Glomerular endothelial cell (primary cell): ENCODE measurements around the gene LTBP1. TPM values are rescaled to one million over a fixed set of nuclear protein-coding genes. Genes with fewer than 3 reads are reported as not detected.
"Not testable (repeated sequence)": the region's sequence is repeated elsewhere in the genome, so short reads cannot be mapped to it uniquely, and the experiment has no call there.

Experiments
- DNase-seq: peaks from one replicate; pipeline ENCODE4 v3.0.0-alpha.2; 2011; ENCODE audit warnings: low read depth, low spot score; ENCODE audit errors: extremely low read depth
- total RNA-seq: library from RNA; depleted of rRNA; stranded (reverse); fragments of >200 nt; gene quantifications from 2 replicates; pipeline ENCODE4 v1.2.3, GENCODE V29; 2015

Gene LTBP1, protein sequence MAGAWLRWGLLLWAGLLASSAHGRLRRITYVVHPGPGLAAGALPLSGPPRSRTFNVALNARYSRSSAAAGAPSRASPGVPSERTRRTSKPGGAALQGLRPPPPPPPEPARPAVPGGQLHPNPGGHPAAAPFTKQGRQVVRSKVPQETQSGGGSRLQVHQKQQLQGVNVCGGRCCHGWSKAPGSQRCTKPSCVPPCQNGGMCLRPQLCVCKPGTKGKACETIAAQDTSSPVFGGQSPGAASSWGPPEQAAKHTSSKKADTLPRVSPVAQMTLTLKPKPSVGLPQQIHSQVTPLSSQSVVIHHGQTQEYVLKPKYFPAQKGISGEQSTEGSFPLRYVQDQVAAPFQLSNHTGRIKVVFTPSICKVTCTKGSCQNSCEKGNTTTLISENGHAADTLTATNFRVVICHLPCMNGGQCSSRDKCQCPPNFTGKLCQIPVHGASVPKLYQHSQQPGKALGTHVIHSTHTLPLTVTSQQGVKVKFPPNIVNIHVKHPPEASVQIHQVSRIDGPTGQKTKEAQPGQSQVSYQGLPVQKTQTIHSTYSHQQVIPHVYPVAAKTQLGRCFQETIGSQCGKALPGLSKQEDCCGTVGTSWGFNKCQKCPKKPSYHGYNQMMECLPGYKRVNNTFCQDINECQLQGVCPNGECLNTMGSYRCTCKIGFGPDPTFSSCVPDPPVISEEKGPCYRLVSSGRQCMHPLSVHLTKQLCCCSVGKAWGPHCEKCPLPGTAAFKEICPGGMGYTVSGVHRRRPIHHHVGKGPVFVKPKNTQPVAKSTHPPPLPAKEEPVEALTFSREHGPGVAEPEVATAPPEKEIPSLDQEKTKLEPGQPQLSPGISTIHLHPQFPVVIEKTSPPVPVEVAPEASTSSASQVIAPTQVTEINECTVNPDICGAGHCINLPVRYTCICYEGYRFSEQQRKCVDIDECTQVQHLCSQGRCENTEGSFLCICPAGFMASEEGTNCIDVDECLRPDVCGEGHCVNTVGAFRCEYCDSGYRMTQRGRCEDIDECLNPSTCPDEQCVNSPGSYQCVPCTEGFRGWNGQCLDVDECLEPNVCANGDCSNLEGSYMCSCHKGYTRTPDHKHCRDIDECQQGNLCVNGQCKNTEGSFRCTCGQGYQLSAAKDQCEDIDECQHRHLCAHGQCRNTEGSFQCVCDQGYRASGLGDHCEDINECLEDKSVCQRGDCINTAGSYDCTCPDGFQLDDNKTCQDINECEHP (N-terminal part only)
- 63.4 and 79.6 TPM in 2 replicates for total RNA-seq

DNA sequence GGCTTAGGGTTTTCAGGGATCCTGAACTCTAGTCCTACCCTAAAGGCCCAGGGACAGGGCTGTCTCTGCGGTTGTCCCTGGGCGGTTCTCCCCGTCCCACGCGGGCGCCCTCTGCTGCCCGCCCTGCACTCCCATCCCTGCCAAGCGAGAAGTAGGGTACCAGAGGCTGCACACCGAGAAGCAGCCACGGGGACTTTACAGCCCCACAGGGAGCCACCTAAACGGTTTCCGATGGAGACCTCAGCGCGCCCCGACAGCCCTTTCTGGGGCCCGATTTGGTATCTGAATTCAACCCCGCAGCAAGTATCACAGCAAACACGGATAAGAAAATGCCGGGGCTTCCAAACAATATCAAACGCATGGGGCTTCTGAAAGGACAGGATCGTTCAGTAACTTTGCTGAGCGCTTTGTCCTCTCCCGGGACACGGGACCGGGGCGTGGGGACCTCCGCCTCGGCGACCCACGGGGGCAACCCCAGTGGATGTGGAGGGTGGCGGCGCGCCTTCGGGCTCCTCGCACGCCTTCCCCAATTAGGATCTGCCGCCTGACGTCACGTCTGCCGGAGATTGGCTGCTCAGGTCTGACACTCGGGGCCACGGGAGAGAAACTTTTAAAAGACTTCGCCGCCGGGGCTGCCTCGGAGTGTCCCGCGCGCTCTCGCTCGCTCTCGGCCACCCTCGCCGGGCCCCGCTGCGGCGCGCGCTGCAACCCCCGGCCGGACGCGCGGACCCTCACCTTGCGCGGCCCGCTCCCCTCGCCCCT is at the start of gene LTBP1:
TSS of gene LTBP1 (plus strand) at position 640 of the 762 bp plus-strand sequence. CDS start 372 bp downstream, outside the sequence.
- DNase-seq = no peak

DNA sequence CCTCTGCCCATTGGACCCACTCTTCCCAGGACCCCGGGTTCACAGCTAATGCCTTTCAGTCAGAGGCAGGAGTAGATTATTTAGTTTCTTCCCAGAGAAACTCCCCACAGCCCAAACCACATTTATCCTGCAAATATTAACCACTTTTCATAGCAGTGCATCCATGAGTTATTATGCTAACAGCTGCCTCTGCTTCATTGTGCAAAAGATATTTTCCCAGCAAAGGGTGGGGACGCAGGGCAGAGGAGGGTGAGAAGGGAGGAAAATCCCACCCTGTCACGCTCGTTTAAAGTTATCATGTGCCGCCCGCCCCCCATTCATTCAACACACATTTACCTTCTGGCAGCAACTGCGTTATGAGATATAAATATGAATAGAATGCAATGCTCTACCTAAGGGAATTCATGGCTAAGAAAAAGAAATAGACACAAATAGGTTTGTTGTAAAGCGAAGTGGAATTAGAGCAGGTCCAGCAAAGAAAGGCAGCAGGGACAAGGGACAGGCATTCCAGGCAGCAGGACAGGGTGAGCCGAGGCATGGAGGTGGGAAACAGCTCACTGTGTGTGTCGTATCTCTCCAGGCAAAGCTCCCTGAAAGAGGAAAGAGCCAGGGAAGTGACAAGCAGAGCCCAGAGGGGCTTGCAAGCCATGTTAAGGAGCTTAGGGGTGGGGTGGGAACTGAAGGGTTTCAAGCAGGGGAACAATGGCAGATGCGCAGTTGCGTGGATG is 46.3 kb upstream of the LTBP1 start:
- DNase-seq = no peak

DNA sequence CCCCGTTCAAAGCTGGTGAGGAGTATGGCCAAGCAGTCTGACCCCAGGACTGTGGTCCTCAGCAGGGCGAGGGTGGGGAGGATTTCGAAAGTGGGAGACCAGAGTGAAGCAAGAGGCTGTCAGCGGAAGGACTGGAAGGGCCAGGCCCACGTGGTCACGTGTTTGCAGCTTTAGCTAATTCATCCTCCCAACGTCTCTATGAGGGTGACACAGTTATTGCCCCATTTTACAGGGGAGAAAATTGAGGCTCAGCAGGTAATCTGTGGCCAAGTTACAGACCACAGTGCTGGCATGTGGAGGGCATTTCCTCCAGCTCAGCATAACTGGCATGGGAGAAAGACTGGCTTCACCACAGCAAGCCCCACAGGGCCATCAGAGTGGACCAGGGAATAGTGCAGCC is 45.4 kb upstream of the LTBP1 start:
- DNase-seq = no peak

DNA sequence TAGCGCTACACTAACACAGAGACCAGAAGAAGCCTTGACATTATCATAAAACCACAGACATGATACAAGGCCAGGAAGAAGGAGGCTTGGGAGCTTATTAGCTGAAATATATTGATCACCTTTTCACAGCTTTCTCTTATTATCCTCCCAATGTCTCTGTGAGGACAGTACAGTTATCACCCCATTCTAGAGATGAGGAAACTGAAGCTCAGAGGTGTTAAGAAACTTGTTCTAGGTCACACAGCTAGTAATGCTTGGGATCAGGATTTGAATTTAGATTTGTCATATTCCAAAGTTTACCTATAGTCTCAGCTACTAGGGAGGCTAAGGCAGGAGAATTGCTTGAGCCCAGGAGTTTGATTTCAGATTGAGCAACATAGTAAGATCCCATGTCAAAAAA is 44.6 kb upstream of the LTBP1 start:
- DNase-seq = no peak

DNA sequence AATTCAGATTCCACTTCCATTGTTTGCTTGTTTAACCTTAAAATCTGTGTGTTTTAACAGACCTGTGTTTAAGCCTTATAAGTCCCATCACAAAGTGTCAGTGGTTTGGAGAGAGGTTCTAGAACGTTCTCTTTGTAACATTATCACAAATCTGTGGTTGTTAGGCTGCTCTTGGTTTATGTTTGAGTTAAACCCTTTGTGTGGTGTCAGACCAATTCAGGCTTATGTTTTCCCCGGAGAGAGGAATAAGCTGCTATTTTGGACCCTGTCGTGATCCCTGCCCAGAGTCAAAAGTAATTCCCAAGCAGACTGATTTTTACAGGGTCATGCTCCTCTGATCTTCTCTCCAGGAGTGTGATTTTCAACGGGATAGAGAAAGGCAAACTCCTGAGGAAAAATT is 43.8 kb upstream of the LTBP1 start:
- no peak for DNase-seq

DNA sequence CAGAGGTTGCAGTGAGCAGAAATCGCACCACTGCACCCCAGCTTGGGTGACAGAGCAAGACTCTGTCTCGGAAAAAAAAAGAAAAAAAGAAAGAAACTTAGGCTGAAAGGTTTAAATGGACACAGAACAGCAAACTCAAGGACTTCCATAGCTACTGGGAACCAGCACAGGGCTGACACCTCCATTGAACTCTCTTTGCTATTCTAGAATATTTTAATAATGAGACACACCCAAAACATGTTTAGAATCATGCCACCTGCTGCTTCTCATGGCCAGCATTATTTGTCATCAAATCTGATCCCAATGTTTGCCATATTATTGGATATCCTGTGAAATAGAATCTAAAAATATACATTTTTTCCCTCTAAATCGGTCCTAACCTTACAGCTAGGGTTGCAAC is 42.7 kb upstream of the LTBP1 start:
- DNase-seq = no peak

DNA sequence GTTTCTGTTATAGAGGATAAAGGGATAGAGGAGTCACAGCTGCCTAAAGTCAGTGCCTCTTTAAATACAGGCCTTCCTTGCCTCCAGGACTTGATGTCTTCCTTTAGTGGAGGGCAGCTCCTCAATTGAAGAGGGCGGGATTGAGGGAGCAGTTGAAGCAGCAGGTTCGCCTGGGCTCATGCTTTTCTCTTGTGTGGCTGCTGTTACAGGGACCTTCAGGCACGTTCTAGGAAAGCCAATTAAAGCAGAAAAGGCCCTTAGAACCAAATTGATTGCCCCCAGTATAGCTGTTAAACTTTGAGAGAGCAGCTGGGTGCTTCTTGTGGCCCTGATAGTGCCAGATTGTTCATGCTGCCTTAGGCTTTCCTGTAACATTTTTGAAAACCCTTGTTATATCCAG is 42.0 kb upstream of the LTBP1 start:
- DNase-seq = no peak

DNA sequence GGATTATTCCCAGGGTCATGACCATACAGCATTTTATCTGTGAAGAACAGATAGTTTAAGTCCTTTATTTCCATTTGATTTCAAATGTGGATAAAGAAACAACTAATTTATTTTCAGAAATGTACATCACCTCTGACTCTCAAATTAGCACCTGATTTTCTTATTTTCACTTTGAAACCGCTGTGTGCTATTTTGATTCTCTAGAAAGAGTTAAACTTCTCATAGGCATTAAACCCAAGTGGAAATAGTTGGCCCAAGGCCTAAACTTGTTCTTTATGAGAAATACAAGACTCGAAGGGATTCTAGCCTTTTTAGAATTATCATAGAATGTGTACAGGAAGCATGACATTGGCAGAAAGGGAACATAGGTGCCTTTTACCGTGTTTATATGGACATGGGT is 41.5 kb upstream of the LTBP1 start:
- no peak for DNase-seq

DNA sequence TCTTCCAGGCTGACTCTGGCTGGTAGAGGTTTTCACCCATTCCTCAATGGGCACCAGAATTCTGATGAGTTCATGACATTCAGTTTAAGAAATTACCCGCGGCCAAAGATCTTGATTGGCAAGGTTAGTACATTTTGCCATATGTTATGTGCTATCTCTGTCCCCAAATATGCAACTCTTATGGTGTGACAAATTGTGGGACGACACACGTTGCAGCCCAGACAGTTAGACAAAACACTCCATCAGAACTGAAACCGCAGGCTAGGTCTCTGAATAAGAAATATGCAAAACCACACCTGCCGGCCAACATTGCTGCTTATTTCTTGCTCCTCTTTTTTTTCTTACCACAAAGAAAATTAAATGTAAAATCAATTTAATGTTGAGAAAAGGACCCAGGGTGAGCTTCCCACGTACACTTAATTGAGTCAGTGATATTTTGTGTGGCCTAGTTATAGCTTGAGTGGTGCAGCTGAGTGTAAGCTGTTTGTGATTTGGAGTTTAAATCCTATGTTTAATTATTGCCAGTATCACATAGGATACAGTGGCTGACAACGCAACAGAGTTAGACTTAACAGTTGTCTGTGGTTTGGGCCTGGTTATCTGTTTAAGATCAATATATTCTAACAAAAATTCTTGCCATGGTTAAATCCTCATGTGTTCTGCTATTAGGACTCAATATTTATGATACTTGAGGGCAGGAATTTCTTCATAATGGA is 35.7 kb upstream of the LTBP1 start:
- no peak for DNase-seq

DNA sequence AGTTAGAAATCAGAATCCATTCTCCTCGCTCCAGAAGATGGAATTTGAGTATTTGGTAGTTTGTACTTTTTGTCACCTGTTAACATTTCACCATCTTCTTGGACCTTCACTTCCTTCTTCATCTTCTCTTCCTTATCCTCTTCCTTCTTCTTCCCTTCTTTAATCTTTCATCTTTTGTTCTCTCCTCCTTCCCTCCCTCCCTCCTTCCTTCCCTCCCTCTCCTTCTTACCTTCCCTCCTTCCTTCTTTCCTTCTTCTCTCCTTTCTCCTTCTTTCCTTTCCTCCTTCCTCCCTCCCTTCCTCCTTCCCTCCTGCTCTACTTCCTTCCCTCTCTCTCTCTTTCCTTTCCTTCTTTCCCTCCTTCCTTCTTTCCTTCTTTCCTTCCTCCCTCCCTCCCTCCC is 31.1 kb upstream of the LTBP1 start:
- no peak for DNase-seq

DNA sequence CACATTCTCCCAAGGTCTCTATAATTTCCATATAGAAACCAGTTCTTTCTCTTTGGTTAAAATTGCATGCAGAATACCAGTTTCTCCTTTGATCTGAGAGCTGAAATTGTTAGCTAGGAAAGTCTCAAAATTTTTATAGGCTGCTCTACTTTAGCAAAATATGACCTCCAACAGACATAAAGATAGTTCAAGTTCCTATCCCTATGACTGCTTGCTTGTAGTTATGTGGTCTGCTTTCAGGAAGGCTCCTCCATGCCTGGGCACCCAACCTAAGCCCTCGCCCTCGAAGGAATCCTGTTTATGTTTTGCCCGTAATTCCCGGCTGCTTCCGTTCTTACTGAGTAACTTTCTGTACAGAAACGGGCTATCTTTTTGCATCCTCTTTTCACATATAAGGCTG is 28.0 kb upstream of the LTBP1 start:
- no peak for DNase-seq

DNA sequence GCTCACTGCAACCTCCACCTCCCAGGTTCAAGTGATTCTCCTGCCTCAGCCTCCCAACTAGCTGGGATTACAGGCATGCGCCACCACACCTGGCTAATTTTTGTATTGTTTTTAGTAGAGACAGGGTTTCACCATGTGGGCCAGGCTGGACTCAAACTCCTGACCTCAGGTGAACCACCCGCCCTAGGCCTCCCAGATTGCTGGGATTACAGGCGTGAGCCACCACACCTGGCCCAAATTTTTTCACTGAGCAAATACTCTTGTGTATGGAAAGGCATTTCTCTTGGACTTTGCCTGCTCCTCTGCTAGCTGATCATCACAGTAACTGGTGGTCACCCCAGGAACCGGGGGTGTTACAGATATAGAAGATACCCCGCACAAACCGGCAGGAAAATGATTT is 26.9 kb upstream of the LTBP1 start:
- DNase-seq = not testable (repeated sequence)

DNA sequence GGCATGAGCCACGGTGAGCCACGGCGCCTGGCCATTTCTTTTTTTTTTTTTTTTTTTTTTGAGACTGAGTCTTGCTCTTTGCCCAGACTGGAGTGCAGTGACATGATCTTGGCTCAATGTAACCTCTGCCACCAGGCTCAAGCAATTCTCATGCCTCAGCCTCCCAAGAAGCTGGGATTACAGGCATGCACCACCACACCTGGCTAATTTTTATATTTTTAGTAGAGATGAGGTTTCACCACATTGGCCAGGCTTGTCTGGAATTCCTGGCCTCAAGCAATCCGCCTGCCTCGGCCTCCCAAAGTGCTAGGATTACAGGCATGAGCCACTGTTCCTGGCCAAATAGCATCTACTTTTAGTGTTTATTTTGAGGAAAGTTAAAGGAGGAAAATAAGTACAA is 25.3 kb upstream of the LTBP1 start:
- DNase-seq = not testable (repeated sequence)

DNA sequence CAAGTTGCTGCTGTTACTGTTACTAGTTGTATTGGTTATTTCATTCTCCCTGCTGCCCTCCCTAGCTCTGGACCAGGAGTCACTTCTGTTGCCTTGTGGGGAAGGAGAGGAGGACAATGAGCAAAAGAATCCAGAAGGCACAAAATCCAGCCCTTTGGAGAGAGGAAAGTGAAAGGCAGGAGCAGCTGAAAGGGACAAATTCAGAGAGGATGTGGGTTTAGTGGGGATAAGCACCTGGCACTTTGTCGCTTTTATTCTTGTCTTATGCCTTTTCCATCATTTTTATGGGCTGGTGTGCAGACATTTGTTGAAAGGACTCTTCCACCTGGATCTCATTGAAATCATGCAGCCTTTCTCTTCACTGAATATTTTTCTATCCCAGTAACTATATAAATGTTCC is 24.3 kb upstream of the LTBP1 start:
- DNase-seq = no peak

DNA sequence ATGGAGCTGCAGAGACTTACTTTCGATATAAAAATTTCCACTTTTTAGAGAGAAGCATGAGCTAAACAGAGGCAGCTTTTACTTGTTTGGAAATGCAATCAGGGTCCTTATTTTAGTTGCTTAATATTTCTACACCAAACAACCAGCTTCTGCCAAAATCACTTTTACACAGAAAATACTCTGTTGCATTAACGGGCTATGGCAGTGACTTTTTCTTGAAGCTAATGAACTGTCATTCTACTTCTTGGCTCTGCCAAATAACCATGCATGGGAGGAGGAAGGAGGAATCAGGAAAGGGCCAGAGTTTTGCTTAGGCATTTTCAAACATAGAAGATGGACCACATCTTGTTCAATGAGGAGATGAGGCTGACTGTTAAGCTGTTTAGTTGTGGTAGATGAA is 23.6 kb upstream of the LTBP1 start:
- DNase-seq = no peak

DNA sequence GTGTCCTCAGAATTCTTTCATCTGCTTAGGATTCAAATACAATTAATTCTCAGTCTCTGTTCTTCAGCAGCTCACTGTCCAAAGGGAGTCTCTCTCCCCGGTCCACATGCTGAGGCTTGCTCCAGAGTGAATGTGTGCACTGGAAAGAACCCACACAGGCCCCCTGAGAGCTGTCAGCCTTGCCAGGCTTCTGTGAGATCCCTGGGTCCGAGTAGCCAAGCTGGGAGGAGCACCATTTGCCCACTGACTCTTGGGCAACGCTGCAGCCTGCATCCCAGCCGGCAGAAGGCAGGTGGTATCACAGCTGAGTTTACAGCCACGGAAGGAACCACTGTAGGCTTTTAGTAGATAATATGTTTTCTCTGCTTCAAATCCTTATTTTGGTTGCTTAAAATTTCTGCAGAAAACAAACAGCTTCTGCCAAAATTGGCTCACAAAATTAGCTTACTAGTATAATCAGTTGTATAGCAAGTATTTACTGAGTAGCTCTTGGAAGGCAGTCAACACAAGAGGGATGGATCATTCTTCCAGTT is 21.4 kb upstream of the LTBP1 start:
- no peak for DNase-seq

DNA sequence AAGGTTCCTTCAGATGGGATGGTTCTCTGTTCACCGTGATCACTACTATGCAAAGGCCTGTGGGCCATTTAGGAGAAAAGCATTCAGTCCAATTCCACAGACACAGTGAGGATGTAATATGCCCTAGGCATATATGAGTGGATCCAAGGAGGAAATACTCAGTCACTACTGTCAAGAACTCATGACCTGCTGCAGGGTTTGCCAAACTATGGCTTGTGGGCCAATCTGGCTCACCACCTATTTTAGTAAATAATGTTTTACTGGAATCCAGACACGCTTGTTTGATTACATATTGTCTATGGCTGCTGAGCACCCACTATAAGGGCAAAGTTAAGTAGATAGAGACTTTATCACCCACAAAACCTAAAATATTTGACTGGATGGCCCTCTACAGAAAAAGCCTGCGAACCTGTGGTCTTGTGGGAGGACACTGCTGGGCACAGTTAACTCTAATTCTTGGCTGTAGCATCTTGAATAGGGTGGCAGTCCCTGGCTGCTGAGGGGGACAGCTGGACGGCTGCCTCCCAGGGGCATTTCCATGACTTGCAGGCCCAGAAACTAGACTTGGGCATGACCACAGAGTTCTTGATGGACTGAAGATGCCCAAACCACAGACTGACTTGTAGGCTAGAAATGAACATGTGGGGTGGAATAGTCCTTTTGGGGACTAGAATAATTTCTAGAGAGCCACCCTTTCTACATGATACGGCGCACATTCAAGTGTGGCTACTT is 20.6 kb upstream of the LTBP1 start:
- no peak for DNase-seq

DNA sequence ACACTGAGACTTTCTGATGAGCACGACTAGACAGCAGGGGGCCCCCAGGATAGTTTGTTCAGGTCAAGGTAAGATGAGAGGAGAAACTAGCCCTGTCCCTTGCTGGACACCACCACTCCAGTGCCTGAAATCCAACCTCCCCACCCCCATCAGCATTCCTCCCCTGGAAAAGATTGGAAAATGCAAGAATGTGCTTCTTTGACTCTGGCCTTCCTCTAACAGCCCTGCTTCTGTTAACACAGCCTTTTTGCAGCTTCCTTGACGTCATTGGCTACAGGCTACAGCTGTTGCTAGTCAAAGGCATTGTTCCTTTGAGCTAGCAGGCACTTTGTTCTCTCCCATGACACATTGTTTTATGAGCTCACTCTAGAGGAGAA is 20.1 kb upstream of the LTBP1 start:
- DNase-seq = peak; percentile 80
